CD4-positive, alpha-beta T cell treated with Interleukin-10 for 1 hour (primary cell): ENCODE data around the gene ELP2.
"Not testable (repeated sequence)": the region's sequence is repeated elsewhere in the genome, so short reads cannot be mapped to it uniquely, and the experiment has no call there.

Source experiments
- DNase-seq: peaks from one replicate; pipeline ENCODE4 v3.0.0-alpha.2; 2020

ELP2 gene

DNA sequence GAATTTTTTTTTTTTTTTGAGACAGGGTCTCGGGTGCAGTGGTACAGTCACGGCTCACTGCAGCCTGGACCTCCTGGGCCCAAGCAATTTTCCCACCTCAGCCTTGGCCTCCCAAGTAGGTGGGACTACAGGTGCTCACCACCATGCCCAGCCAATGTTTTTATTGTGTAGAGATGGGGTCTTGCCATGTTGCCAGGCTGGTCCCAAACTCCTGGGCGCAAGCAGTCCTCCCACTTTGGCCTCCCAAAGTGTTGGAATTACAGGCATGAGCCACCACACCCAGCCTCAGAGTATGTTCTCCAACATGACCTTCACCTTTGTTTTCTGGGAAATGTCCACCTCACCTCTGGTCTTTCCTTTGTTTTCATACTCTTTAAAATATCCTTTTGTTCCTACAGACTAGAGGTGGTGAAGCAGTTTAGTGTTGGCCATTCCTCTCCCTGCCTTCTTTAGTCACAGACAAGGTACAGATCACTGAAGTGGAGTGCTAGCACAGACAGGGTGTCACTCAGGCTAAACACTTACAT is 38.1 kb downstream of the ELP2 start:
- no peak for DNase-seq

DNA sequence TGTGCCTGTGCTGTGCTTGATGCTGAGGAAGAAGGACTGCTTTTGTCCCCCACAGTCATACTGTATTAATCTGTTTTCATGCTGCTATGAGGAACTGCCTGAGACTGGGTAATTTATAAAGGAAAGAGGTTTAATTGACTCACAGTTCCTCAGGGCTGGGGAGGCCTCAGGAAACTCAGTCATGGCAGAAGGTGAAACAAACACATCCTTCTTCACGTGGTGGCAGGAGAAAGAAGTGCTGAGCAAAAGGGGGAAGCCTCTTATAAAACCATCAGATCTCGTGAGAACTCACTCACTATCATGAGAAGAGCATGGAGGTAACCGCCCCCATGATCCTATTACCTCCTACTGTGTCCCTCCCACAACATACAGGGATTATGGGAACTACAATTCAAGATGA is 38.6 kb downstream of the ELP2 start:
- DNase-seq: not testable (repeated sequence)

DNA sequence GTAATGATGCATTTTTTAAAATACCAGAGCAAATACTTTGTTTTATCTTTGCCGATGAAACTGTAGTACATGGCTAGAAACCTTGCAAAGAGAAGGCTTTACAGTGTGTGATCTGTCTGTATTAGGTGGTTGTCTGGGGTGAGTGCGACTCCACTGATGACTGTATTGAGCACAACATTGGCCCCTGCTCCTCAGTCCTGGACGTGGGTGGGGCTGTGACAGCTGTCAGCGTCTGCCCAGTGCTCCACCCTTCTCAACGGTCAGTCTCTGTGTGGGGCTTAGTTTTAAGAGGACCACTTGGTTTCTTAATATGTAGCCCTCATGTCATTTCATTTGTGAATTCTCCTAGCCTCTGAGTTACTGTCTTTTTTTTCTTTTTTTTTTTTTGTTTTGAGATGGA is 40.2 kb downstream of the ELP2 start:
- no peak for DNase-seq

DNA sequence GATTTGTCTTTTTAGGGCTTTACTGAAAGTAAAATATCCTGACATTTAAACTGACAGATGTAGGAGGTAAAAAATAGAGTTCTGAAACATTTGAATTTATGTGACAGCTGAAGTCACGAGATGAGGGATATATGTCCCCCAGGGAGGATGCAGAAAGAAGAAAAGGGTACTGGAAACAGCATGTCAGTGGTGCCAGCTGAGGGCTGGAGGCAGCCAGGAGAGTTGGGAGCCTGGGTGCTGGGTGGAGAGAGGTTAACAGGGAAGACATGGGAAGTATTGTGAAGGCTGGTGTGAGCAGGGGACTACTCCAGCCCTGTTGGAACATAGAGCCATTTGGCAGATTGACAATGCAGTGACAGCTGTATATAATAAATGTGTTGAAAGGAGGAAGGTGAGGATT is 45.8 kb downstream of the ELP2 start:
- no peak for DNase-seq

DNA sequence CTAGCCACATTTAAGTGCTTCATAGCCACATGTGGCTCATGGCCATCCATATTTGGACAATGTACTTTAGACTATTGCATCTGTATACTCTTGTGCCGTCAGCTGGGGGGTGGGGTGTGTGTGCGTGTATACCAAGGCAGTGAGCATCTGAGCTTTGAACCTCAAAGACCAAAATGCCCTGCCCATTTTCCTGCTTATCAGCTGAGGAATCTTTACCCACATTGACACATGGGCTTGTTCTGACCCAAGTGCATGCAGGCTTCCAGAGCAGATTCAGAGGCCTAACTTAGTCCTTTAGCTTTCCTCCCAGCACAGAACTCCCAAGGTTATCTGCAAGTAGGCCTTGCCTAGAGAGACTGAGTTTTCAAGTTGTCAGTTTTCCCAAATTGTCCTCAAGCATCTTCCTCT is 46.5 kb downstream of the ELP2 start:
- no peak for DNase-seq

DNA sequence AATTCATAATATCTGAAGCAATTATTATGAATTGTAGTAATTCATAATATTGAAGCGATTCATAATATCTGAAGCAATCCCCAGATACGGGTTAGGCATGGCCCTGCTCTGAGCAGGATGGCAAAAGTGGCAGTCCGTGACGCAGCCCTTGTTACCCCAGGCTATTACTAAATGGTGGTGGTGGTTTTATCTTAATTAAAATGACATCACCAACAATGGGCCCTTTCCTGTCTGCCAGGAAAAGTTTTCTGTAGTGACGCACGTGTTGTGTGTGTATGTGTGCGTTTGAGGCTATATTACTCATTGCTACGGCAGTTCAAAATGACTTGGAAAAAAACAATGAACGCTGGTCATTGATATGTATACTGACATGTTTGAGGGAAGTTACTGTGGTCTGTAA is 47.0 kb downstream of the ELP2 start:
- DNase-seq: no peak

DNA sequence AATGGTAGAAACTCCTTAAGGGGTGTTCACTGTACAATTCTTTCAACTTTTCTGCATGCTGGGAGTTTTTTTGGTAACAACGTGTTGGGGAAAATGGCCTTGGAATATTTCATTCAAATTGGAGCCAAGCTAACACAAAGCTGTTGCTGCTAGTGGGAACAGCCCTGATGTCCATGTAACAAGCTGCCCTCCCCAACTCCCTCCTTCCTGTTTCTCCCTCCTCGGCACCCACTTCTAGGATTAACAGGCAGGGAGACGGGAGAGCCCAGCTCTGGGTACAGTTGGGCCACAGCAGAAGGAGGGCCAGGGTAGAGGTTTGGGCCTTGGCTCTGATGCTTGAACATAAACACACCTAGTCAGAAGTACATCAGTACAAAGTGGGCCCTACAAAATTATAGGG is 48.2 kb downstream of the ELP2 start:
- DNase-seq: no peak

DNA sequence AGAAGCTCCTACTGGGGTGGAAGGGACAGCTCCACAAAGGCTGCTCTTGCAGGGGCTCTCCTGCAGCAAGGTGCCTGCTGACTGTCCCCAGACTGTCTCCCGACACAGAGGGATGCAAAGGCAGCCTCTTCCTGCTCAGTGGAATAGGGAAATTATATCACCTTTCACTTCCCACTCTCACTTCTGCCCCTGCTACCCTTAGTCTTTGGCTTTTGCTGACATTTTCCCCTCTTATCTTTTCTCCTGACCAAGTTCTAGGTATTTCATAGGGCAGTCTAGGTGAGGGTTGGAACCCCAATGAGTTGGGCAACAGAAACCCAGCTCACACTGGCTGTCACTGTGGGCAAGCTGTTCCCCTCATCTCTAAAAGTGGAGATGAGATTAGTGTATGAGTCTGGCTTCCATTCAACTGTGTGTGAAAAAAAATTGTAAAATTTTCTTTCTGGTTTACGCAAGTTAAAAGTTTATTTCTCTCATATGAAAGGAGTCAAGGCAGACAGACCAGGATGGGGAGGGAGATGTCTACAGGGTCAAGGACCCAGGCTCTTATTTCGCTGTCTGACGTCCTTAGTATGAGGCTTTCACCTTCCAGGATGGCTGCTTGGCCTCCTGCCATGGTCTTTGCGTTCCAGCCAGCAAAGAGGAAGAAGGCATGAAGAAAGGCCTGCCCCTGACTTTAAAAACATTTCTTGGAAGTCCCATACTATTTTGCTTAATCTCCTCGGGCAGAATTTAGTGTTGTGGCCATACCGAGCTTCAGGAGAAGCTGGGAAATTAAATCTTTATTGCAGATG is 50.1 kb downstream of the ELP2 start:
- DNase-seq: no peak

DNA sequence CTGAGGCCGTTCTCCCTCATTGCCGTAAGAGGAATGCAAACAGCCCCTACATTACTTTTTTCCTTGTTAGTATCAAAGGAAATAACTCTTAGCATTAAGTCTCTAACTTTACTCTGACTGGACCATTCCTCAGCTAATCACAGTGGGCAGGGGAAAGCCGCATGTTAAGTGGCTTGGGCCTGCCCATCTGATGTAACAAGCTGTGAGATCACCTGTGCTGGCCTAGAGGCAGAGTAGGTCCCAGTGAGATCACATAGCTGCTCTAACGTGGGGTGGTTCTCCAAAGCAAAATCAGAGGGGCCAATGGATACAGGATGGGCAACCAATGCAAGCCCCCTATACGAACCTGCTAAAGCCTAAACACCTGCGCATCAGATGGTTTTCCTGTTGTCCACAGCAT is 51.7 kb downstream of the ELP2 start:
- DNase-seq: no peak

DNA sequence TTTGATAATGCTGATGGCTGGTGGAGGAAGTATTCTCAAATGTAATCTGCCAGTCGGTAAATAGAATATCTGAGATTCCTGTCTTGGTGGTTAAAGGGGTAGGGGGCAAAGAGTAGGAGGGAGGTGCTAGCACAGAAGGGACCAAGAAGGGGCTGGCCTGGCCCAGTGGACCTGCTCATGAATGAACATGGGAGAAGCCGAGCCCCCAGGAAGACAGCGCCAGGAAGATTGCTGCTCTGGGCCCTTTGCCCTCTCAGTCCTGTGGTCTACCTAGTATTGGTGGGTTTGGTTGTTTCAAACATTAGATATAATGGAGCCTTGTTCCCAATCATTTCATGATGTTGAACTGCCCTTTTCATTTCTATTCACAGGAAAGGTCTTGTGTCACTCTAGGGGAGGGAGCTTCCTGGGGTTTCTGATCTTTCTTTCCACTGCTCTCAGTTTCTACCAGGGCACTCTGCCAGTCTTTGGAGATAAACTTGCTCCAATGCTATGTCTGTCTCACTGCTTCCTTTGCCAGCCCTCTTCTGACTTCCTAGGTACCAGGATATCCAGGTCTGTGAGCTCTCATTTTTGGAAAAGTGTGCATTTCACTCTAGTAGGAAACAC is 52.3 kb downstream of the ELP2 start:
- no peak for DNase-seq

DNA sequence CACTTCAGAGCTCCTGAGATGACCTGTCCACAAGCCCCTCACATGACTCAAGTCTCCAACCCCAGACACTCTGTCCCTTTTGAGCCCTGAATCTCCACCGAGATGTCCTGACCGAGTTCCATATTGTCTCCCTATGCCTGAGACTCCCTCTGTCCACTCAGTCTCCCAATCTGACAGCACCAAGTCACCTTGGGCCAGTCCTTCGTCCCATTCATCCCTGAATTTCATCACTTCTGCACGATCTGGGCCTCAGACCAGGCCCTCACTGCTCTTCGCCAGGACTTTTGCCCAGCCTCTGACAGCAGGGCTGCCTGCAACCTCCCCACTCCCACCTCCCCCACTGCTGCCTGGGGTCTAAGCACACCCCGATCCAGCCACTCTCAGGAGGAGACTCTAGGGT is 53.3 kb downstream of the ELP2 start:
- DNase-seq: no peak

DNA sequence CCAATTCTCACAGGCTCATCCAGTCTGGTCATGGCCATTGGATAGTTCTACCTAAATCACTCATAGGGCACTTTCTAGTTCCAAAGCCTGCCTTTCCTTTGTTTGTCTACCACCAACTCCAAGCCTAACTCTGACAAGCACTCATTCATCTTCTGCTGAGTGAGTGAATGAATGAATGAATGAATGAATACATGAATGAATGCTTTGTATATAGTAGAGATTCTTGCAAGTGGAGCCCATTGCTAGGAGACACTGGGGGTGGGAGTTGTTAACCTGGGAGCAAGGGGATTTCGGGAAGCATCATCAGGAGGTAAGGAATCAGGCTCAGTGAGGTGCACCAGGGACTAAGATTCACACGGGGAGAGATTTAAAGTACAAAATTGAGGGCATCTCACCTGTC is 54.3 kb downstream of the ELP2 start:
- no peak for DNase-seq

DNA sequence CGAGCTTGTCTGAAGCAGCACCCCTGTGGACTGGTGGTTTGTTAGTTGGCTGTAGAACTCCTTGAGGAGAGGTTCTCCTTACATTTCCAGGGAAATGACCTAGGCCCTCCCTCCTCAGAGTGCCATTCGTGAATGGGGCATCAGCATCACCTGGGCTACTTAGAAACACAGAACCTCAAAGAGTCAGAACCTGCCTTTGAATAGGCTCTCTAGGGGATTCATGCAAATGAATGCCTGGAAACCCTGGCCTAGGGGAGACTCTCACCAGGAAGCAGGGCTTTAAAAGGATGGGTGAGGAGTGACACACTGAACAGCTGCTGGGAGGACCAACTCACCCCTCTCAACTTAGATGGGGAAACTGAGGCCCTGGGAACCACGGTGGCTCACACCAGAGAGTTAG is 55.5 kb downstream of the ELP2 start:
- DNase-seq: no peak

DNA sequence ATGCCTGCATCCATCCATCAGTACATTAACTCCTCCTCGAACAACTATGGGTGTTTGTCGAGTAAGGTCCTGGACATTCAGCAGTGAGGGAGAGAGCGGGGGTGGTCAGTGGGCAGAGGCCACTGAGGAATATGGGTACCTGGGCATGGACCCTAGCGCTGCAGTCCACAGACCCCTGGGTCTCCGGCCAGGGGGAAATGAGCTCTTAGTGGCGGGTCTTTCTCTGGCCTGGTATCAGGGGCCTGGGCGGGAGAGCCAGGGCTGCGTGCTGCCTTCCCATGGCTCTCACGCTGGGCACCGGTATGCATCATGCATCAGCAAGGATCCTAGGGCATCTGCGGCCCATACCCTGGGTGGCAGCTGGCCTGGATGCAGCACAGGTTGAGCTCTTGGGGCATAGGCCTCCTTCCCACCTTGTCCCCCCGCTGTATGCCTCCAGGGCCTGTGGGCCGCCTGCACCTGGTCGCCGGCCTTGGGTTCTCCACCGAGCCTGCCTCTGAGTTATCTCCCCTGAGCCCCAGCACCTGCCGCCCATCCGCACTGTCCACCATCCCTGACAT is 56.3 kb downstream of the ELP2 start:
- no peak for DNase-seq

DNA sequence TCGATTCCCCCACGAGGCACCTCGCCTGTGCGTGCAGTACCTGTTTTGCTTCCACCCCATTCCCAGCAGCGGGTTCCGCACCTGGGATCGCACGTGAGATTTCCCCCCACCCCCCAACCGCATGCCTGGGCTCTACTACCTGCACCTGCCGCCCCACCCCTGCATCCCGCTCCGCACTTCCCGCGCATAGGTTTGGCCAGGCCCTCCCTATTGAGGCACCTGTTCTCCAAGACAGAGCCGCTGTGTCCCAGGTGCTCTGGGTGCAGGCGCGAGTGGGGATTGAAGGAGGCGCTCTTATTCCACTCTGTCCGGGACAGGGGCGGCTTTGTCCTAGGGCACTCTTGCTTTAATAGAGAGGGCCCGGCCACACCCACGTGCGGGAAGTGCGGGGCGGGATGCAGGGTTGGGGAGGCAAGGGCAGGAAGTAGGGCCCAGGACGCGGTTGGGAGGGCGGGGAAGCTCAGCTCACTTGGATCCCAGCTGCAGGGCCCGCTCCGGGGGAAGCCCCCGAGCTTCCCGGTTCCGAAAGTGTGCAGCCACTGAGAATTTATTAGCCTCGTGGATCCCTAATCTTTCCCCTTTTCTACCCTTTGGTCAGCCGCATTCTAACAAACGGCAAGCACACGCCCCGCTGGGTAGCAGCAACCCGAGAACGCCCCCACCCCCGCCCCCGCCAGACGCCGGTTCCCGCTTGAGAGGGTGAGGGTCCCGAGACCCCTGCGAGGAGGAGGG is 56.9 kb downstream of the ELP2 start:
- DNase-seq: peak; percentile 8

DNA sequence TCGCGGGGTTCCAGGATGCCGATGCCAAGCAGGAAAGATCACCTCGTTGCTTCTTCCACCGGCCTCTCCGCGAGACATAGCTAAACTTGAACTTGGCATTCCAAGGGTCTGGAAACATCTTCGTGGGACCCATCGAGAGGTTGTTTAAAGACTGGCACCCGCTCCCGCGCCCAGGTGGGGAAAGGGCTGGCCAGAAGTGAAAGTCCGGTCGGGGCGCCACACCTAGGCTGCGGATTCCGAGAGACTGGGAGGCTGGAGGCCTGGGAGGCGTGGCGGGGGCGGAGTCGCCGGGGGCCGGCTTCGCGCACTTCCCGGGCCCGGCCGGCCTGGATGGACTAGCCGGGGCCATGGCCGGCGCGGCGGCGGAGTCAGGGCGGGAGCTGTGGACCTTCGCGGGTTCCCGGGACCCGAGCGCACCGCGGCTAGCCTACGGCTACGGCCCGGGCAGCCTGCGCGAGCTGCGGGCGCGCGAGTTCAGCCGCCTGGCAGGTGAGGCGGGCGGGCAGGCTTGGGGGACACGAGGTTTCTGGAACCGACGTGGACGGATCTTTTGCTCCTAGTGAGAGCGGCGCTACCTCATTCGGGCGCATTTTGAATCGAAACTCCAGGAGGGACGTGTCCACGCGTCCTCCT is 57.6 kb downstream of the ELP2 start, which contains the start of gene MOCOS:
TSS of gene MOCOS (plus strand) at position 305 of the 633 bp plus-strand sequence. CDS start at position 348, 43 bp downstream.
- peak; percentile 30 for DNase-seq

DNA sequence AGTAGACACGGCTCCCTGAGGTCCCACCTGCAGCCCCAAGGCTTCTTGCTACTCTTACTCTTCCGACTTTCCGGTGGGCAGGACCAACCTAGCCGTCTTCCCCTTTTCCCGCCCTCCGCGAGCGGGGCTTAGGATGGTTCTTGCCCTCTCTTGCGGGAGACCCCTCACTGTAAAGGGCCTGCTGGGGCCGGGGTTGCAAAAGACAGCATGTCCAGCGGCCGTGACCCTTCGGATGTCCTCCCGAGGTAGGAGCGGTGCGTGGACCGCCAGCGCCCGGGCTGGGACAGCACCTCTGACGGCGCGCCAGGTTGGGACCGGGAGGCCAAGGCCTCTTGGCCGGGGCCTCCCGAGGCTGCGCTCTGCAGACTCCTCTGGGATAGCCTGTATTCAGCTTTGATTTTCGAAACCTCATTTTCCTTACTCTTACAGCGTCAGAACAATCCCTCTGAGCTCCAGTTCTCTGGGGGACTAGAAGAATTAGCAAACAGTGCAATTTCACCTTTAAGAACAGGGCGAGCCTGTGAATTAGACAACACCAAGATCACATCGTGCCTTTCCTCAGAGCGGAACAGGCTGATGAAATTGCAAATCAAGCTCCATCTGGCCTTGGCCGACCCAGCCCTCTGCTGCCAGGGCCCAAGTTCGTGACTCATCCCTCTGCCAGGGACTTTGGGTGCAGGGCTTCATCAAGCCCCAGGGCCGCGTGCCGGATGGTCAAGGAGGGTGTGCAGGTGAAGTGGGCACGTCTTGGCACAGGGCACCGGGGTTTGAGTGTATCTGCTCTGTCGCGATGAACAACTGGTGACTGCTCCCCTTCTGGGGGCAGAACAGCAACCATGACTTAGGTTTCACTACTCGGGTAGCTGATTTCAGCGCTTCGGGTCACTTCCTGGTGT is 58.4 kb downstream of the ELP2 start:
- DNase-seq: no peak

DNA sequence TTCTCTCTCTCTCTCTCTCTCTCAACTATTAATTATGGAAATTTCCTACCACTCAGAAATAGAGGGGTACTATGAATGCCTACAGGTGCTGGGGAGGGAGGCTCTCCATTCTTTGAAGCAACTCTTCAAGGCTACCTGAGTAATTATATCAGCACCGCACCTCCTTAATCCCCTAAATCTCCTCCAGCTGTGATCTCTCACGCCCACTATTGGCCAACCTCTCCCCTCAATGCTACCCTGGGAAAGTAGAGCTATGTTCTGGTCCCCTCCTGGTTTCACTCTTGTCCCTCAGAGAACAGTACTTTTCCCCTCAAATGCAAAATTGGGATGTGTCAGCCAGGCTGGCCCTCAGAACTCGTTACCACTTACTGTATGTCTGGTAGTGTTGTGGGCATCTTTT is 59.2 kb downstream of the ELP2 start:
- no peak for DNase-seq

DNA sequence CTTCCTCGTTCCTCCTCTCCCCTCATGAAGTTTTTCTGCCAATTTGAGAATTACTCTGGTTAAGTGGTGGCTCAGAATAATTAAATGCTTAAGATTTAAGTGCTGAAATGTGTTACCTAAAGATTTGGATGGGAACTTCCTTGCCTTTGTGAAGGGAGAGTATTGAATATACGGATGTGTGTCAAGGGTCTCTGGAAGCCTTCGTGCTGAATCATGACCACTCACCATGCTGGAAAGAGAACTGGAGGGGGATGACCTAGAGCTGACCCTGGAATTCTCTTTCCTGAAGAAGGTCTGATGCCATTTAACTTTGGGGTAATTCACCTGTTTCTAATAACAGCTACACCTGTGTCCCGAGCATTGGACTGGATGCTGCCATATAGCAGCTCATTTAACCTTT is 59.8 kb downstream of the ELP2 start:
- DNase-seq: no peak

DNA sequence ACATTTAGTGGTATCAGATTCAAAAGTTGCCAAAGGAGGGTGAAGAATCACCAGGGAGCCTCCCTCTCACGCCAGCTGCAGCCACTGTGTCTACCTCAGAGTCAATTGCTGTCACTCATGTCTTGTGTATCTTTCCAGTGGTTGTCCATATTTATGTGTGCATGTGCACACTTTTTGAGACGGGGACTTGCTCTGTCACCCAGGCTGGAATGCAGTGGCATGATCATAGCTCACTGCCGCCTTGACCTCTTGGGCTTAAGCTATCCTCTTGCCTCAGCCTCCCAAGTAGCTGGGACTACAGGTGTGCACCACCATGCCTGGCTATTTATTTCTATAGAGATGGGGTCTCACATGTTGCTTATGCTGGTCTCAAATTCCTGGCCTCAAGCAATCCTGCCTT is 61.6 kb downstream of the ELP2 start:
- no peak for DNase-seq

DNA sequence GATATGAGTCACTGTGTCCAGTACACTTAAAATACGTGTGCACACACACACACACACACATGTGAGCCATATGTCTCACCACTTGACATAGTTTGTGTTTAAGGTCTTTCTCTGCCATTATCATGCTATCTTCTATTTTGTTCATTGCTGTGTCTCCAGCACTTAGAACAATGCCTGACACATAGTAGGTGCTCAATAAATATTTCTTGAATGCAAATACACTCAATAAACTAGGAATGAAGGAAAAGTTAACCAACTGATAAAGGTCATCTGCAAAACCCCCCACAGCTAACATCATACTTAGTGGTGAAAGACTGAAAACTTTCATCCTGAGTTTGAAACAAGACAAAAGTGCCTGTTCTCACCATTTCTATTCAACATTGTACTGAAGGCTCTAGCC is 62.0 kb downstream of the ELP2 start:
- no peak for DNase-seq
